H1 (cell line): ENCODE measurements around the gene ARFGEF3. TPM values are rescaled to one million over a fixed set of nuclear protein-coding genes. Genes with fewer than 3 reads are reported as not detected.

ENCODE experiments used
- BCL11A ChIP-seq, 2 experiments: IDR thresholded peaks; one replicate each; pipeline ENCODE4 v1.6.1; 2011; ENCODE audit warnings: low read depth in 2 of 2, low read length in 2 of 2, mild to moderate bottlenecking in 2 of 2
- CTBP2 ChIP-seq: IDR thresholded peaks from 2 replicates; pipeline ENCODE4 v1.7.0; 2011; ENCODE audit warnings: borderline replicate concordance, mild to moderate bottlenecking, moderate library complexity, mixed read lengths, low read length; ENCODE audit not compliant: insufficient read depth, insufficient read length
- CTCF ChIP-seq, 3 experiments: IDR thresholded peaks; 1 replicate in 2 of 3; 2 replicates in 1 of 3; pipeline versions ENCODE4 v1.5.1 to v1.6.1; 2011; ENCODE audit warnings: low read length in 3 of 3, mild to moderate bottlenecking in 3 of 3, inconsistent platforms in 2 of 3, low read depth in 1 of 3, moderate library complexity in 1 of 3; ENCODE audit not compliant: insufficient read depth in 1 of 3; ENCODE audit errors: control extremely low read depth in 1 of 3
- HDAC6 ChIP-seq: IDR thresholded peaks from one replicate; pipeline ENCODE4 v1.7.1; 2012; ENCODE audit warnings: low read depth, mild to moderate bottlenecking, inconsistent platforms, low read length, moderate library complexity
- polyA plus RNA-seq, 7 experiments: library from polyadenylated mRNA; depleted of rRNA in 3 of 7; stranded (reverse) in 5 of 7; unstranded in 2 of 7; fragments of >200 nt in 5 of 7; fragments of 200-250 nt in 2 of 7; gene quantifications; 1 replicate in 5 of 7; 2 replicates in 1 of 7; 4 replicates in 1 of 7; pipeline versions ENCODE4 v1.2.1 to v1.2.3, GENCODE V29; 2011 to 2013; ENCODE audit warnings: missing spikeins in 2 of 7, mixed read lengths in 2 of 7
- total RNA-seq: library from RNA; stranded (reverse); fragmentation: NEBNext Ultra II Directional; extraction: Animal tissue kit (Norgen Biotek cat#: 25700); gene quantifications from 2 replicates; pipeline ENCODE4 v1.2.1, GENCODE V29; 2021

The ARFGEF3 gene
- total and polyA plus RNA-seq, 2 of the 8 experiments (the other 6 are each of a cell fraction or from before 2014, with no cell fraction given), result 5.8 to 23.2 TPM

- TF ChIP-seq CTCF (IDR thresholded peaks at IDR 0.05; ENCODE audit: control extremely low read depth in 1 of 3, insufficient read depth in 1 of 3, low read depth in 1 of 3, low read length in 3 of 3) (no peak), HDAC6 (no peak), CTBP2 (no peak), BCL11A (IDR thresholded peaks at IDR 0.05; ENCODE audit: low read depth in 2 of 2, low read length in 2 of 2) (no peak)
Measured at GRCh38 chr6:138196122-138196738, 34.5 kb downstream of the ARFGEF3 start (continued).
